NCI-H2227 (cell line): ENCODE measurements around the gene SLC6A6.

Source experiments
- DNase-seq: peaks from one replicate; lab custom pipeline; 2025; ENCODE audit not compliant: unreplicated experiment; lab: John Stamatoyannopoulos, UW

Gene SLC6A6

DNA sequence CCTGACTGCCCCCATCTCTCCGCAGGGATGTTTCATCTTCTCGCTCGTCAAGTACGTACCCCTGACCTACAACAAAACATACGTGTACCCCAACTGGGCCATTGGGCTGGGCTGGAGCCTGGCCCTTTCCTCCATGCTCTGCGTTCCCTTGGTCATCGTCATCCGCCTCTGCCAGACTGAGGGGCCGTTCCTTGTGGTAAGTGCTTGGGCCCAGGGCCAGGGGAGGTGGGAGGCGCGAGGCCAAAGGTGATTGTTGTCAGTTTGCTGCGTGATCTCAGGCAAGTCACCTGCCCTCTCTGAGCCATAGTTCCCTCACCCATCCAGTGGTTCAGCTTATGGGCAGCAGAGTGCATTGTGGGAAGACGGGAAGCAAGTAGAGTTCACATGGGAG is 79.2 kb downstream of the SLC6A6 start:
- DNase-seq = no peak

DNA sequence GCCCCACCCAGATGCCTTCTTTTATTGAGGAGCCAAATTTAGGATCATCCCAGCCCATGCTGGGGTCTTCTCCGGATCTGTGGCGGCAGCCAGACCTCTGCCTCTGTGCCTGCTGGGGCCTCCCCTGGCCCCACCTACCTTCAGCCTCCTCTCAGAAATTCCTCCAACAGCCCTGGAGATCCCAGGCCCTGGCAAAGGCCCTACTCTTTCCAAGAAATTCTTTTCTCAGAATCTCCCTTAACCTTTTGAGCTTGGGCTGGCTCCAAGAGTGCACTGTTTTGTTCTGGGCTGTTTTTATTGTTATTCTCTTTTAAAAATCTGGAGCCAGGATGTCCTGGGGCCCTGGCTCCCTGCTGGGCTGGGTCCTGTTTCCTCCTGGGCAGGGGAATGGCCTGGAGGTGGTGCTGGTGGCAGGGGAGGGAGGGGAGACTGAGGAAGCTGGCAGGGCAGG is 79.9 kb downstream of the SLC6A6 start:
- no peak for DNase-seq

DNA sequence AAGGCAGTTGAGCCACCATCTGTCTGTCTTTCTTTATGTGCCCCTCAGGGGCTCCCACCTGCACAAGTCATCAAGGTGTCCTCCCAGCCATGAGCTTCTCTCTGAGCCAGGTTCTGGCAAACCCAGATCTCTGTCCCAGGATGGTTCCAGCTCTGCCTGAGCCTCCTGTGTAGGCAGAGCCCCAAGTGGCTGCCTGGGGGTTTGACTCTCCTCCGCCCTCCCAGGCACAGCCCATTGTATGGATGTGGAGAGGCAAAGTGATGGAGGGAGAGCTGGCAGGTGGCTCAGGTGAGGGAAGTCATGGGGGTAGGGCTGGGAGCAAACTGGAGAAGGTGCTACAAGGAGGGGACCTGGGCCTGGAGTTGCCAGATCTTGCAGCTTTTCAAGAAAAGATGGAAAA is 80.9 kb downstream of the SLC6A6 start:
- no peak for DNase-seq

DNA sequence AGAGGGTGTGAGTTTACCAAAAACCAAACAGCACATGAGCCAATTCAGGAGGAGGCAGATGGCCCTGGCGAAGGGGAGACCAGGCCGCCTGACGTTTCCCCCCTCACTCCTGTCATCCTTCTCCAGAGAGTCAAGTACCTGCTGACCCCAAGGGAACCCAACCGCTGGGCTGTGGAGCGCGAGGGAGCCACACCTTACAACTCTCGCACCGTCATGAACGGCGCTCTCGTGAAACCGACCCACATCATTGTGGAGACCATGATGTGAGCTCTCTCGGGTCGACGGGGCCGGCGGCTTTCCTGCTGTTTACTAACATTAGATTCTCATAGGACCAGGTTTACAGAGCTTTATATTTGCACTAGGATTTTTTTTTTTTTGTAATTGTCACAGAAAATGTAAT is 82.3 kb downstream of the SLC6A6 start:
- DNase-seq = no peak

DNA sequence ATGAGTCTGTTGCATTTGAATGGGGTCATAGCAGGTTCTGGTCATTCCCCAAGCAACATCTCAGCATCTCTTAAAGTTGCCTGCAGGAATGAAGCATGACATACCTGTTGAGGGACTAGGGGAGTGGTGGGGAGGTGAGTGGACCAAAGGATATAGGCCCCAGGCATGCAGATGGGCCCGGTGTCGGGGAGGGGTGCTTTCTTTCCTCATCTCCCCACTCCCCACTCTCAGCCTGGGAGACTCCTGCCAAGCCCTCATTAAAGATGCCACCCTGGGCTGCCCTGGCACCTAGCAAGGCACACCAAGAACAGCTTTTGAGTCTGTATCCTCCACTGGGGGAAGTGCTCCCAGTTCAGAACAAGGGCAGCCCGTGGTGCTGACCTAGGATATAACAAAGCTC is 83.6 kb downstream of the SLC6A6 start:
- DNase-seq = no peak

DNA sequence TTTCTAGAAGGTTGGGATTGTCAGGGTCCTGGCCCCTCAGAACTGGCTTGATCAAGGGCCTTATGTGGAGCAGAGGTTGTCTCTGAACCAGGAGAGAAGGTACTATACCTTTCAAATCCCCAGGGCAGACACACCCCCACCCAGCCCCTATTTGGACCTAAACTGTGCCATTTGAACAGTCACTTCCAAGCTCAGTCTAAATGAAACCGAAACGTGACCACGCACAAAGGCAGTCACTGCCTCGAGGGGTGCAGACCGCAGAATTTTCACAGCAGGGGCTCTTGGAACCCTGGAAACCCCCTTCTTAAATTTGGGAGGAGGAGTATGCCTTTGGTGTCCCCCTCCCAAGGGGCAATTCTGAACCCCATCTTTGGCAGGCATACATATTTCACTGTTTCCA is 84.1 kb downstream of the SLC6A6 start:
- DNase-seq = no peak

DNA sequence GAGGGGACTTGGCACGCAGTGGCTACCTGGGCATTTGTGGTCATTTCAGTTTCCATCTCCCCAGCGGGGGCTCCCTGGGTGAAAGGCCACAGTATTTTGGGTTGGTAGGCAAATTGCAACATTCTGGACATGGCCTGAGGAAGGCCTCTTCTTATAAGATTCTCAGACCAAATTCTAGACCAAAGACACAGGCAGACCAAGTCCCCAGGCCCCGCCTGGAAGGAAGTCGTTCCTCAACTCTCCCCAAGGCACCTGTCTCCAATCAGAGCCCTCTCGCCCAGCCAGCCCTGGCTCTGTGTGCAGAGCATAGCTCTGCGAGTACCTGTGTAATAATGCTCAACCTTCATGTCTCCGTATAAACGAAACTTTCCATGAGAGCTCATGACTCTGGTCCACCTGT is 84.7 kb downstream of the SLC6A6 start:
- no peak for DNase-seq

DNA sequence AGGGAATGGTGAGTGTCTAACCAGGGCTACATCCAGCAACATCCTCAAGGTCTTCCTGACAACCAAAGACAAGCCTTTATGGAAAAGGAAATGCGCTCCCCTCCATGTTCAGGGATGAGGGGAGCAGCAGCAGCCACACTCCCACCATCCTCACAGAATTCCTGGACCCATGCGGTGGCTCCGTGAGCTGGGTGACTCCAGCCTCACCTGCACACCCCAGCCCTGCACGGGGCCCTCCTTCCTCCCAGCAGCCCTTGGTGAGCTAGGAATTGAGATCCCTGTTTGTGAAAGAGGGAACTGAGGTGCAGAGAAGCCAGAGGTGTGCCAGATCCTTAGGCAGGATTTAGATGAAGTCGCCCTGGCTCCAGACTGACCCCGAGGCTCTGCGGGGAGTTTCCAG is 85.4 kb downstream of the SLC6A6 start:
- no peak for DNase-seq

DNA sequence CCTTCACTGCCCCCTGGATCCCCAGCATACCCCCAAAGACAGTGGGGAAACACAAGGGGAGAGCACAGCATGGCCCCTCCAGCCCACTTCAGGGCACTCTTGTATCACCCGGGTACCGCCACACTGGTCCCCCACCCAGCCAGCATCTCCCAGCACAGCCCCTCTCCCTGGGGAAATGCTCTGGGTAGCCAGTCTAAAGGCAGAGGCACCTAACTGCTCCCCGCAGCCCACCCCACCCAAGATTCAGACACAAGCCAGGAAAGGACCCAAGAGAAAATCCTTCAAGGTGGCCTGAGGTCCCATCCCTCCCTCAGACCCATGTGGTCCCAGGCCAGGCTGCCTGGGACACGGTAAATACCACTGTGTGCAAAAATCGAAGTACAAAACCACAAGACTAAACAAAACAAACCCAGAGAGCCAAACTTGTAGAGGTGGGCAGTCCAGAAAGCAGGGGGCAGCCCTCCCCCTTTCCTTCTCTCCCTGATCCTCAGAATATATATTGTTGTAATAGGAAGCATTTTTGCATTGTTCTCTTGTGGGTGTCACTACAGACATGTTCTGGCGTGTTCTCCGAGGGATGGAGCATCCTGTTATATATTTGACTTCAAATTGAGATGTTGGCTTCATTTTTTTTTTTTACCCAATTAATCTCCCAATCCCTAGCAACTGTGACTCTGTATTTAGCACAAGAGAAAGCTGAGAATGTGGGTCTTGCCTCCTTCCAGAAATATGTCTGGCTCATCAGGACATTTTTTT is 86.1 kb downstream of the SLC6A6 start:
- no peak for DNase-seq

DNA sequence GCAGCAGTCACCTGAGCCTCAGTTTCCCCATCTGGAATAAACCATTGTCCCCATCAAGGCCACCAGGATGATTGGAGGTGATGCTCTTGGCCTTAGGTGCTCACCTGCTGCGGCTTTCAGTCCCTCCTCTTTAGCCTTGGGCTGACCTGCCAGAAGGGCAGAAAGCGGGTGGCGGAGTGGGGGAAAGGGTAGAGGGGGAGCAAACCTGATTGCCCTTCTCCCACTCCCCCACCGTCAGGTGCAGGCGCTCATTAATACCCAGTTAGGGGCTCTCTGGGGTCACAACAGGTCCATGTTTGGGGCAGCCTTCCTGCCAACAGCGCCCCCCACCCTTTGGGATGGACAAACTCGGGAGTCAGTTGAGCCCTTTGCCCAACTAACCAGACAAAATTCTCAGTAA is 87.2 kb downstream of the SLC6A6 start:
- no peak for DNase-seq

DNA sequence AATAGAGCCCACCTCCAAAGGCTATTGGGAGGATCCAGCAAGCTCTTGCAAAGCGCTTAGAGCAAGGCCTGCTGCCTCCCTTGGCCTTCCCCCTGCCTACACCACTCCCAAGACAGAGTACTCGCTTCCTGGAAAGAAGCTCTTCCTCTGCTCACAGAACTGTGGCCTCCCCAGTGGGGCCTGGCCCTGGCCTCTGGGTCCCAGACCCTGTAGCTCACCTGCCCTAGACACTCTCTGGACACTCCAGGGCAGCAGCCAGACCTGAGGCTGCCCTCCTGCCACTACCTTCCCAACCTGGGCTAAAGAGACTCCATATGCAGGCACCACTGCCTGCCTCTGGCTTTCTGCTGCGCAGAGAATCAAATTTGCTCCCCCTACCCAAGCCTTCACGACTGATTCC is 87.8 kb downstream of the SLC6A6 start:
- DNase-seq = no peak

DNA sequence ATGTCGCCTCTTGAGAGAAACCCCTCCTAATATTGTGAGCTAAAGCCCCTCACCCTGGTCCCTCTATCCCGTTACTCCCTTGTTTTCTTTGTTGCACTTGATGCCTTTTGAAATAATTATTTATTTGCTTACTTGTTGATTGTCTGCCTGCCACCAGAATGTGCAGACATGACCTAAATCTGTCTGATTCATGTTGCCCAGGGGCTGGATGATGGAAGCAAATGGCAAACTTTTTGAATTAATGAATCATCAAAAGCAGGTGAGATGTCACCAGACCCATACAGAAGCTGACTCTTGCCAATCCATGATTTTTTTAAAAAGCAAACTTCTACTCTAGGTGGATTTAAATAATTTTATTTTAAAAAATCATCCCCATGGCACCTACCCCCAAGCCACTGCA is 88.4 kb downstream of the SLC6A6 start:
- no peak for DNase-seq

DNA sequence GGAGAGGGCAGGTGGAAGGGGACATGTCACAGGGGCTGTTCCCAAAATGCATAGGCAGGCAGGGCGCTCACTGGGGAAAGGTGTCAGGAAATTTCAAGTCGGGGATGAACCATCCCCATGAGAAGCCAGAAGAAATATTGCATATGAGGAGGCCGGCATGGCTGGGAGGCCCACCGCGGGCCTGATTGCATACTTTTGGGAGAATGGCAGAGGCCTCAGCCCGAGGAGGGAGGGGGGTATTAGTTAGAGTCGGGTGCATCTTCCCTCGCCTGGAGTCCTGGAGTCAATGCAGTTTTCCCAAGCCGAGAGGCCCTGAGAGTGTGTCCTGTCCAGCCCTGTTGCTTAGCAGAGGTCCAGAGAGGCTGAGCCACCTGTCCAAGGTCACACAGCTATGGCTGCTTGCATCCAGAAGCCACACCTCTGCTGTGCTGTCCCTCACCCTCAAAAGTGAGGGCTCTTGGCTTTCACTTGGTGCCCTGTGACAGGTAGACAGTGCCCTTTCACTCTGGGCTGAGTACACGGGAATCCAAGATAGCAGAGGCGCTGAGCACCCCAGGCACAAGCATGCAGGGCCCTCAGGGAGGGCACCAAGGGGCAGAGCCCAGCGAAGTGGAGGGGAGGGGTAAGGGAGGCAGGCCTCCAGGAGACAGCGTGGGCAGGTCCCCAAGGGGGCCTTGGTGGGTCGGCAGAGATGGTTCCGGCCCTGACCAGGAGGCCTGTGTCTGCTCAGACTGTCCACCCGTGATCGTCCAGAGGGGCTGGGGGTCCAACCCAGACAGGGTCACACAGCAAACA is 89.2 kb downstream of the SLC6A6 start:
- DNase-seq = no peak

DNA sequence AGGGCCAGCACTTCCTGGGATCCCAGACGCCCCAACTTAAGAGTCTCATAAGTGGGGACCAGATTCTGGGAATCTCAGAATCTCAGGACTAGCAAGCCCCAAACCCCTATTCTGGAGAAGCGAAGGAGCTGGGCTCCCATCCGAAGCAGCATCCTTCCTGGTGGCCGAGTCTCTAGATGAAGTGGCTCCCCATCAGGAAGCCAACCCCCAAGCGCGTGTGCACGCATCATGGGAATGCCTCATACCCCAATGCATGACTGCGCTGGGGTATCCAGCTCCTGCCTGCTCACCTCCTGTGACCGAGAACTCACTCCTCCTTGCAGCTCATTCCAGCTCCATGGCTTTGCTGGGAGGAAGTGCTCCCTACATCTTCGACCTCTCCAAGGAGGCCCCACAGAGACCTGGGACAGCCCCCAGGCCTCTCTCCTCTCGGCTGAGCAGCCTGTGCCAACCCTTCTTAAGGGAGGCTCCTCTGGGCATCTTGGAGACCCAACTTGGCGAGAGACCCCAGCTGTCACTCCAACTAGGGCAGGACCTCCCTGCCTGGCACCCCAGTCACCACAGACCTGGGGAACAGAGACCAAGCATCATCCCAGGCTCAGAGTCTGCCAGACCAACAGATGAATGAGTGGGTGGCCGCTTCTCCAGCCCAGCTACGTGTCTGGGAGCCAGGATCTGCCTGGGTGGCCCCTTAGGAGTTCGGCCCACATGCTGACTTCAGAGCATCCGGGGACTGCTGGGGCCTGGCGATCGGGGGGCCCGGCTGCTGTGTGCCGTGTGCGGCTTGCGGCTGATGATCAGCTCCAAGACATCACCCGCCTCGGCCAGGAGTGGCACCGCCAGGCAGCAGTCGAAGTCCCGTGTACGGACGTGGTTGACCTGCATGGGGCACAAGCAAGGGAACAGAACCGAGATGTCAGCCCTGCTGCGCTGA is 90.8 kb downstream of the SLC6A6 start:
- DNase-seq = no peak

DNA sequence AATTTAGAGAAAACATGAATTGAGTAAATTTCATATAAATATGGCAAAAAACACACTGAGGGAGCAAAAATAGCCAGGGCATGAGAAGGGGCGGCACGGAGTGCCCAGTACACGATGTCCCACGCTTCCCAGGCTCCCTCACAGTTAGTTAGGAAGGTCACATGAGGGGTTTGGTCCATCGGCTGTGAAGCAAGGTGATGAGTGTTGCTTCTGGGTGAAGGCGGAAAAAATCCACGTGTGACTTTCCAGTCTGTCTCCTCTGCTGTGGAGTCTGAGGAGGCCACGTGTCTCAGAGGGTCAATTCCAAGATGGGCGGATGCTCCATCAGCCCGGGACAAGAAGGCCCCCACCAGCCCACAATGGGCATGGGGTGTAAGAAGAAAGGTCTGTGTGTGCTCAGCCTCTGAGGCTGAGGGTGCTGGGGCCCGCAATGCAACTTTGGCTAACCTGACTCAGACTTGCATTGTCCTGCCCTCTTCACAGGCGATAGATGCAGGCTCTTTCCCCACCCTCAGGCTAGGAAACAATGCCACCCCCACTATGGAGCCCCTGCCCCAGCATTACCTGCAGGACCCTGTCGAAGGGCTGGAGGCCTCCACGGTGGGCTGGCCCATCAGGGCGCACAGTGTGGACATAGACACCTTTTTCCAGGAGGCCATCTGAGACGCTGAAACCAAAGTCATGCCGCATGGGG is 92.0 kb downstream of the SLC6A6 start:
- no peak for DNase-seq

DNA sequence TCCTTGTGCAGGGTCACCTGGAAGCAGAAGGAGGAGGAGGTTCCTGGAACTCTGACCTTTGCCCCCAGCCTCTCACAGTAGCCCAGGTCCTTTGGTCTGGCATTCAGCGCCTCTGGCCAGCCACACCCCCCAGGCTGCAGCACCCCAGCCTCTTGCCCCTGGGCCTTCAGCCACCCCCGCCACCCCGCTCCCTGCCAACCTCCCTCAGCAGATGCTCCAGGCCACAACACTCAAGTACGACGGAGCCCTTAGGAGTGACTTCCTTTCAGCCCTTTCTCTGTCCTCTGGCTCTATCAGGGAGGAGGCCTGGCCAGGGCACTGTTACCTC is 92.5 kb downstream of the SLC6A6 start:
- no peak for DNase-seq

DNA sequence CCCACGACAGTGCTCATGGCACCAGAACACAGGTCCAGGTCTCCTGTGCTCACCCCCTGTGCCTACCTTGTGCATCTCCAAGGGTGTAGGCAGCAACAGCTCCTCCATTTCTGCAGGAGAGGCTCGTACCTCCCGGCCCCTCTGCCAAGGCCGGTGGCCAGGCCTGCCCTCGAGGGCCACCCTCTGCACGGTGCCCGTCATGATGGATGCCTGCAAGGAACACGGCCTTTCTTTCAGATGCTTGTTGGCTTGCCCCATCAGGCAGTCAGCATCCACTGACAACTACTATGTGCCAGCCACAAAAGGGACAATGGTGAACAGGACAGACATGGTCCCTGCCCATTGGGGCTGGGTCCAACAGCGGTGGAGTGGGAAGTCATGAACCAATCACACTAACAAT is 93.9 kb downstream of the SLC6A6 start:
- no peak for DNase-seq

DNA sequence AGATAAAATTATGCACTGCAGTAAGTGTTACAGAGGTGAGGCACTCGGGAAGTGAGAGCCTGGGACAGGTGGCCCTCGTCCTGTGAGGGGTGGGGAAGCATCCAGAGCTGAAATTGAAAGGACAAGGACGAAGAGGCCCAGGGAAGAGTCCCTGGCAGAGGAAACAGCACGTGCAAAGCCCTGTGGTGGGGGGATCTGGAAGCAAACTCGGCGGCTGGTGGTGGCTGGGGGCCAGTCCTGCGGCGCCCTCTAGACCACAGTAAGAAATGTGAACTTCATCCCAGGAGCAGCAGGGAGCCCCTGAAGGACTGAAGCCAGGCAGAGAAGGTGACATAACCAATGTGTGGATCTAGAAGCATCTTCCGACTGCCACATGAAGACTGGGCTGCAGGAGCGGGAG is 94.9 kb downstream of the SLC6A6 start:
- no peak for DNase-seq

DNA sequence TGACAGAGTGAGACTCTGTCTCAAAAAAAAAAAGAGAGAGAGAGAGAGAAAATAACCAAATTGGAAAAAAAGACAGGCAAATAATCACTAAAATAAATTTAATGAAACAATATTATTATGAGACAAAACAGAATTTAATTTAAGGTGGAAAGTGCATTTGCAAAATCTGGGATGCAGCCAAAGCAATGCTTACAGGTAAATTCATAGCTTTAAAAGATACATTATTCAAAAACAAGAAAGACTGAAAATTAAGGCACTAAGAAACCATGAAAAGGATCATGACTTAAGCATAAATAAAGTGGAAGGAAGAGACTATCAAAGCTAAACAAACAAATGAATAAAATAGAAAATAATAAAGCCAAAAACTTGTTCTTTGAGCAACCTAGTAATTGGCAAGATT is 100.1 kb downstream of the SLC6A6 start:
- no peak for DNase-seq

DNA sequence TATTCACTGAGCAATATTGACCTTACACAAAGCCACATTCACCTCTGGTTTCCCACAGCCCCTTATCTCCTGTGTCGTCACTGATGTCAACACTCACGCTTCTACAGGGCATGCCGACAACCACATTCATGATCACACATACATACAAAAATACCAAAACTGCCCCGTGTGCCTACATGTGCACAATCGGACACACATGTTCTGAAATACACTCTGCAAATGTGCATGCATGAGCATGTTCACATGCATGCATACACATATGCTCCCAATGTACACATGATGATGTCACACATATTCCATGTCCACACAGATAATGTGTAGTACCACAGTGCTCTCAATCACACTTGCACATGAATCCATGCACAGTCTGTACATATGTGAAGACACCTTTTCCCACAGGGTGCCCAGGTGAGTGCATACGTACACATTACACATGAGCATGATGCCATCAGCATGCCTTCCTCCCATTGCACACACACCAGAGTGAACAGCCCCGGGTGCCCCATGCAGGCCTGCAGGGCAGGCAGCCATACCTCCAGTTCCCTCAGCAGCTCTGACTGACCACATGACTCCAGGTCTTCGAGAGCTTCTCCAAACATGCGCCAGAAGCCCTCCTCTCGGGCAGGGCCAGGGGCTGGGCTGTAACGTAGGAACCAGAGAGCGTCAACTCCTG is 100.8 kb downstream of the SLC6A6 start:
- DNase-seq = no peak

DNA sequence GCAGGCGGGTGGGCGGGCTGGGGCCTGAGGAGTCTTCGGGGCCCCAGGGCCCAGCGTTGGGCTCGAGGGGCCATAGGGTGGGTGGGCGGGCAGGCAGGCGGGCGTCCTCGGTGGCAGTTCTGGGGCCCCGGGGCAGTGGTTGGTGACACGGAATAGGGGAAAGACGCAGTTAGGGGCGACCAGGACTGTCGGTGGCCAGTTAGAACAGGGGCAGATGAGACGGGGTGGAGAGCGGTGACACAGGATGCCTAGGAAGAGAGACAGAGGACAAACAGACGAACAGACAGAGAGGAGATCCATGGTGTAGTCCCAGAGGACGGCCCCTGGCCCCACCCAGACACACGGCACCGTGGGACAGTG is 101.3 kb downstream of the SLC6A6 start:
- no peak for DNase-seq
